ENCODE measurements around the gene CDH13. TPM values are rescaled to one million over a fixed set of nuclear protein-coding genes. Genes with fewer than 3 reads are reported as not detected.

The CDH13 gene
- total and polyA plus RNA-seq, 9 of the 15 experiments (the other 6 are each of a cell fraction or from before 2014, with no cell fraction given) = 0.03 TPM; not detected in 8

DNA sequence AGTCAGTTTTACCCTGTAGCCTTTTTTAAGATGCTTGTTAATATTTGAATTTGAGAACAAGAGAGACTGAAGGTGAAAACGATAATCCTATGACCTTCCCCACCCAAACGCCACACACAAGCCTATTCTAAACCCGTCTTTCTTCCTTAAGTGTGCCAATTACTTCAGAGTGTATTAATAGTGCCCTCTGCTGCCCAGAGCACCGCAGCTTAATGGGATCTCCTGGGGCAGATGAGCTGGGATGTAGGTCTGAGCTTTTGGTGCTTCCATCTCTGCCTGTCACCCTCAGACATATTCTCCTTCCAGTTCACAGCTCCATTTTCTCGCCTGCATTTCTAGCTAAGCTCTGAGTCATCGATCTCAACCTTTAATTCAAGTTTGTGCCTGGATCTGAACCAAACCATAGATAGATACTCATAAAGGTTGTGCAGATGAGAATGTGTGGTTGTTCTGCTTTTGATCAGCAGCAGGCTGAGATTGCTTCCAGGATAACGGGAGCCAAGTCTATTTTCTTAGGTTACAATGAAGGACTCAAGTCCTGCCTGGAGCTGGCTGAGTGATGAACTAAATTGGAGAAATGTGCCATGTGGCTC, 46.4 kb upstream of the CDH13 start:
- FAIRE-seq (no peak), DNase-seq (ENCODE audit: extremely low read depth in 1 of 4, low spot score in 3 of 4) (no peak), ATAC-seq (no peak)
- WGBS (ENCODE audit: insufficient coverage, low coverage, missing lambda C conversion rate) = 0% methylated on average over 7 of the region's 7 CpGs
- no TSS peak for BruUV-seq (replicated peaks)
- no peak overlapping the region for H3K27ac ChIP-seq (ENCODE audit: extremely low read depth, low read depth, low read length)
- H3K9me1 ChIP-seq (ENCODE audit: control insufficient read depth, insufficient read depth, low read length) = no peaks in the 10 kb centered on the region
- H3K9me3 ChIP-seq (replicated peaks; ENCODE audit: control insufficient read depth, insufficient read depth, low read depth, low read length) = no peaks in the 10 kb centered on the region
- TF ChIP-seq U2AF2 (optimal IDR thresholded peaks at IDR 0.05; ENCODE audit: low read depth, low read length) = no peak
- TF ChIP-seq CHCHD3 (CRISPR knock-in tag; IDR thresholded peaks at IDR 0.05) = no peak
- TF ChIP-seq SMAD3 (CRISPR knock-in tag; conservative IDR thresholded peaks at IDR 0.05) = no peak
- TF ChIP-seq HMG20A (CRISPR knock-in tag; conservative IDR thresholded peaks at IDR 0.05) = no peak
- TF ChIP-seq SMARCA4 (IDR thresholded peaks at IDR 0.05) = no peak
- no peak for TF ChIP-seq ZNF165 (CRISPR knock-in tag; IDR thresholded peaks at IDR 0.05; ENCODE audit: borderline replicate concordance)
- no peak for TF ChIP-seq SIN3B (IDR thresholded peaks at IDR 0.05; ENCODE audit: low read depth)
- TF ChIP-seq BRF2 (IDR thresholded peaks at IDR 0.05; ENCODE audit: borderline replicate concordance, insufficient read depth, insufficient read length) = no peak
- no peak for TF ChIP-seq DIDO1 (tag; IDR thresholded peaks at IDR 0.05; ENCODE audit: low read depth)
- TF ChIP-seq E2F5 (CRISPR knock-in tag; IDR thresholded peaks at IDR 0.05) = no peak
- no peak for TF ChIP-seq RBM22 (IDR thresholded peaks at IDR 0.05; ENCODE audit: low read depth, low read length, poor library complexity, severe bottlenecking)
- TF ChIP-seq, protein P1, sequence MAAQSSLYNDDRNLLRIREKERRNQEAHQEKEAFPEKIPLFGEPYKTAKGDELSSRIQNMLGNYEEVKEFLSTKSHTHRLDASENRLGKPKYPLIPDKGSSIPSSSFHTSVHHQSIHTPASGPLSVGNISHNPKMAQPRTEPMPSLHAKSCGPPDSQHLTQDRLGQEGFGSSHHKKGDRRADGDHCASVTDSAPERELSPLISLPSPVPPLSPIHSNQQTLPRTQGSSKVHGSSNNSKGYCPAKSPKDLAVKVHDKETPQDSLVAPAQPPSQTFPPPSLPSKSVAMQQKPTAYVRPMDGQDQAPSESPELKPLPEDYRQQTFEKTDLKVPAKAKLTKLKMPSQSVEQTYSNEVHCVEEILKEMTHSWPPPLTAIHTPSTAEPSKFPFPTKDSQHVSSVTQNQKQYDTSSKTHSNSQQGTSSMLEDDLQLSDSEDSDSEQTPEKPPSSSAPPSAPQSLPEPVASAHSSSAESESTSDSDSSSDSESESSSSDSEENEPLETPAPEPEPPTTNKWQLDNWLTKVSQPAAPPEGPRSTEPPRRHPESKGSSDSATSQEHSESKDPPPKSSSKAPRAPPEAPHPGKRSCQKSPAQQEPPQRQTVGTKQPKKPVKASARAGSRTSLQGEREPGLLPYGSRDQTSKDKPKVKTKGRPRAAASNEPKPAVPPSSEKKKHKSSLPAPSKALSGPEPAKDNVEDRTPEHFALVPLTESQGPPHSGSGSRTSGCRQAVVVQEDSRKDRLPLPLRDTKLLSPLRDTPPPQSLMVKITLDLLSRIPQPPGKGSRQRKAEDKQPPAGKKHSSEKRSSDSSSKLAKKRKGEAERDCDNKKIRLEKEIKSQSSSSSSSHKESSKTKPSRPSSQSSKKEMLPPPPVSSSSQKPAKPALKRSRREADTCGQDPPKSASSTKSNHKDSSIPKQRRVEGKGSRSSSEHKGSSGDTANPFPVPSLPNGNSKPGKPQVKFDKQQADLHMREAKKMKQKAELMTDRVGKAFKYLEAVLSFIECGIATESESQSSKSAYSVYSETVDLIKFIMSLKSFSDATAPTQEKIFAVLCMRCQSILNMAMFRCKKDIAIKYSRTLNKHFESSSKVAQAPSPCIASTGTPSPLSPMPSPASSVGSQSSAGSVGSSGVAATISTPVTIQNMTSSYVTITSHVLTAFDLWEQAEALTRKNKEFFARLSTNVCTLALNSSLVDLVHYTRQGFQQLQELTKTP (IDR thresholded peaks at IDR 0.05; ENCODE audit: low read depth in 1 of 2, partially characterized antibody in 2 of 2) = no peak
- no peak for TF ChIP-seq MIER1 (IDR thresholded peaks at IDR 0.05; ENCODE audit: low read depth)
- TF ChIP-seq, protein P2, sequence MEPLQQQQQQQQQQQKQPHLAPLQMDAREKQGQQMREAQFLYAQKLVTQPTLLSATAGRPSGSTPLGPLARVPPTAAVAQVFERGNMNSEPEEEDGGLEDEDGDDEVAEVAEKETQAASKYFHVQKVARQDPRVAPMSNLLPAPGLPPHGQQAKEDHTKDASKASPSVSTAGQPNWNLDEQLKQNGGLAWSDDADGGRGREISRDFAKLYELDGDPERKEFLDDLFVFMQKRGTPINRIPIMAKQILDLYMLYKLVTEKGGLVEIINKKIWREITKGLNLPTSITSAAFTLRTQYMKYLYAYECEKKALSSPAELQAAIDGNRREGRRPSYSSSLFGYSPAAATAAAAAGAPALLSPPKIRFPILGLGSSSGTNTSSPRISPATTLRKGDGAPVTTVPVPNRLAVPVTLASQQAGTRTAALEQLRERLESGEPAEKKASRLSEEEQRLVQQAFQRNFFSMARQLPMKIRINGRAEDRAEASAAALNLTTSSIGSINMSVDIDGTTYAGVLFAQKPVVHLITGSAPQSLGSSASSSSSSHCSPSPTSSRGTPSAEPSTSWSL (CRISPR knock-in tag; IDR thresholded peaks at IDR 0.05; ENCODE audit: borderline replicate concordance) = no peak
- no peak for TF ChIP-seq MTA1 (IDR thresholded peaks at IDR 0.05; ENCODE audit: borderline replicate concordance)
- TF ChIP-seq ZNF764 (CRISPR knock-in tag; IDR thresholded peaks at IDR 0.05; ENCODE audit: low read depth) = no peak
- ChIA-PET POLR2A (no interaction called here), CTCF (ENCODE audit: low intra/inter-chr PET ratio) (no interaction called here)
- no peak overlapping the region for H2AFZ ChIP-seq (ENCODE audit: low read depth, low read length)
- no peaks in the 10 kb centered on the region for H3K4me1 ChIP-seq (replicated peaks in 1 of 2; ENCODE audit: control insufficient read depth in 2 of 2, insufficient read depth in 2 of 2, low read length in 2 of 2)
- H4K20me1 ChIP-seq (replicated peaks; ENCODE audit: control insufficient read depth, insufficient read depth, low read length) = no peaks in the 10 kb centered on the region
- no peak overlapping the region for H3K4me3 ChIP-seq
- H3K27me3 ChIP-seq (ENCODE audit: control insufficient read depth in 2 of 2, insufficient read depth in 2 of 2, low read length in 2 of 2) = no peaks in the 10 kb centered on the region
- no peak overlapping the region for H3K9ac ChIP-seq (ENCODE audit: insufficient read depth in 1 of 2, low read depth in 2 of 2, low read length in 2 of 2)
- H3K36me3 ChIP-seq (ENCODE audit: control insufficient read depth, insufficient read depth, low read length) = no peaks in the 10 kb centered on the region
- H3K79me2 ChIP-seq (ENCODE audit: control insufficient read depth, insufficient read depth, low read length) = no peaks in the 10 kb centered on the region
- H3K4me2 ChIP-seq (ENCODE audit: insufficient read depth, low read length) = no peak overlapping the region
- intact Hi-C loops (cut with micrococcal nuclease) (no loop called here), in situ Hi-C loops (cut with MboI) (no loop called here)

Measured in K562 (cell line).